Measurements from ENCODE around the gene SMARCAD1.
"Not testable (repeated sequence)": the region's sequence is repeated elsewhere in the genome, so short reads cannot be mapped to it uniquely, and the experiment has no call there.

Gene SMARCAD1

DNA sequence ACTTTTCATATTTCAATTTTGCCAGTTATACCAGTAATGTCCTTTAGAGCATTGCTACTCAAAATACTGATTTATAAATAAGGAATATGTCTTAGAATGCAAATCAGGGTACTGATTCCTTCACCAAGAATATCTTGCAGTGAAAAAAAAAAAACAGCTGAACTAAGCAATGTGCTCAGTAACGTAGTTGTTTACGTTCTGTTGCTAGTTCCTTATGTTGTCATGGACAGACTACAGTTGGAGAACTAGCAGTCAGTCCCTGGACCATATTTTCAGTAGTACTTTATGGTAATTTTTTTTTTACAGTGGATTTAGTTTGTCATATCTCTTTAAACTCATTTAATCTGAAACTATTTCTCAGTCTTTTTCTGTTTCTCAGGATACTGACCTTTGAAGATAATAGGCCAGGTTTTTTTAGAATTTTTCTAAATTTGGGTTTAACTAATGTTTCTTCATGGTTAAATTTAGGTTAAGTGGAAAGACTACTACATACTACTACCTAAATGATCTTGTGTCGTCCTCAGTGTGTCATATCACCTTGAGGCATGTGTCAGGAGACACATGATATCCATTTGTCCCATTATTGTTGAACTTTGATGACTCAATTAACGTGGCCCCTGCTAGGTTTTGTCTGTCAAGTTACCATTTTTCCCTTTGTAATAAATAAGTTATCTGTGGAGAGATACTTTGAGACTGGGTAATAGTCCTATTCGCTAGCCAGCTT lies 21.0 kb downstream of the SMARCAD1 start:
- DNase-seq = no peak

DNA sequence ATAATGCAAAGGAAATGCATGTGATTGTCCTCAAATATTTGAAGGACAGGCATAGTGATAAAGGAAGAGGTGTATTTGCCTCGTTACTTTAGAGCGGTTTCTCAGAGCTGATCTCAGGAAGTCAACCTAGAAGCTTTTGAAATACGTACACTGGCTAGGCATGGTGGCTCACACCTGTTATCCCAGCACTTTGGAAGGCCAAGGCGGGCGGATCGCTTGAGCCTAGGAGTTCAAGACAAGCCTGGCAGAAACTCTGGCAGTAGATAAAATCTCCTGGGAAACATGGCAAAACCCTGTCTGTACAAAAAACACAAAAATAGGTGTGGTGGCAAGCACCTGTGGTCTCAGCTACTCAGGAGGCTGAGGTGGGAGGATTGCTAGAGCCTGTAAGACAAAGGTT lies 24.9 kb downstream of the SMARCAD1 start:
- DNase-seq = no peak

DNA sequence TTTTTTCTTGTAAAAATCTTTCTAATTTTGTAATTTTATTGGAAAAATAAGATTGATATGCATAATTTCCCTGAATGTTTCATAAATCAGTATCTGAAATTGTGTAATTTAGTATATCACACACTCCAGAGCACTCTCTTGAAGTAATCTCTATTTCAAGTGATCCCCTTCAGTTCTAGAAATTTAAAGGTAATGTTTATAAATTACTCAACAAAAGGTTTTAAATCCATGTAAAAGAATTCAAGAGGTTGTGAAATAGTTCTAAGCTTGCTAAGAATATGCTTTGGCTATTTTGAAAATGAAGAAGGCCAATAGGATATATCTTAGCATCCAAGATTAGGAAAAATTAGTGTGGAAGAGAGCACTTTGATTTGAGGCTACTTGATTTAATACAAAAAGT lies 28.2 kb downstream of the SMARCAD1 start:
- no peak for DNase-seq

DNA sequence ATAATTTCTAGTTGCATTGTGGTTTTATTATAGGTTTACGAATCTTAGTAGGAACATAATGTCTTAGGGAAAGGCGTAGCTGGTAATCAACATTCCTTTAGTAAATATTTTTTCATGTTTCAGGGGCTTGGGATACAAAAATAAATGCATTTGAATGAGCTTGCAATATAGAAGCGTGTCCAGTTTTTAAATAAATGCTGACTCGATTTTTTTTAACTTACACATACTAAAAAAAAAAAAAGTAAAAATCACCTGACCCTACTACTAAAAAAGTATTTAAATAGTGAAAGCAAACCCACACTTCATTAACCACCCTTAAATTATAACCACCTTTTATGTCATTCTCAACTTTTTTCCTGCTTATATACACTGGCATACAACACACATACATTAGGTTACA lies 29.6 kb downstream of the SMARCAD1 start:
- no peak for DNase-seq

DNA sequence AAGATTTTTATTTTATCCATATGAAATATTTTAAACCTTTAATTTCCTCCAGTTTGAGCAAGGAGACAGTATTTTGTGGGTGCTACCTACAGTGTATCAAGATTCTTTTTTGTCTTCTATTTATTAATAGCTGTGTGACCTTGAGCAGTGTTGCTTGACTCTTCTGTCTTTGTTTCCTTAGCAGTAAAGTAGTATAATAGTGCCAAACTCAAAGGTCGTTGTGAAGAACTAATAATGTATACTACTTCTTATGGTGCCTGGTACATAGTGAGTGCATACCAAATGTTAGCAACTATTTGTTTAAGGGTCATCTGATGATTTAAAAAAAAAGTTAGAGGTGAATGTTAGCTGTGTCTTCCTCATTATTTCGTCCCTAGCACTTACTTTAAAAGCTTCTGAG lies 30.5 kb downstream of the SMARCAD1 start:
- DNase-seq = no peak

DNA sequence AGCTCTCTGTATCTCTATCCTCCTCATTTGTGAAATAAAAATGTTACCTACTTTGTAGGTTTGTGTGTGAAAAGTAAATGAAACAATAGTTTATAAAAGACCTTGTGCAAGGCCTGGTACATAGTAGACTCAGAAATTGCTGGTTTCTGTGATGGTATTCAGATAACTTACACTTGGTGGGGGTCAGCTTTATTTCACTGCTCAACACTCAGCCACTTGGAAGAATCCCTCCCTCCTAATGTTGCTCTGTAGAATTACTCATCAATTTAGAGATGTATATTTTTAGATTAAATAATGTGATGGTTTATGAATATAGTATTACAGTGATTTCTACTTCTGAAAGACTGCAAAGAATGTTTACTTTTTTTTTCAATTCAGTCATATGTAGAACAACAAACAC lies 32.7 kb downstream of the SMARCAD1 start:
- no peak for DNase-seq

DNA sequence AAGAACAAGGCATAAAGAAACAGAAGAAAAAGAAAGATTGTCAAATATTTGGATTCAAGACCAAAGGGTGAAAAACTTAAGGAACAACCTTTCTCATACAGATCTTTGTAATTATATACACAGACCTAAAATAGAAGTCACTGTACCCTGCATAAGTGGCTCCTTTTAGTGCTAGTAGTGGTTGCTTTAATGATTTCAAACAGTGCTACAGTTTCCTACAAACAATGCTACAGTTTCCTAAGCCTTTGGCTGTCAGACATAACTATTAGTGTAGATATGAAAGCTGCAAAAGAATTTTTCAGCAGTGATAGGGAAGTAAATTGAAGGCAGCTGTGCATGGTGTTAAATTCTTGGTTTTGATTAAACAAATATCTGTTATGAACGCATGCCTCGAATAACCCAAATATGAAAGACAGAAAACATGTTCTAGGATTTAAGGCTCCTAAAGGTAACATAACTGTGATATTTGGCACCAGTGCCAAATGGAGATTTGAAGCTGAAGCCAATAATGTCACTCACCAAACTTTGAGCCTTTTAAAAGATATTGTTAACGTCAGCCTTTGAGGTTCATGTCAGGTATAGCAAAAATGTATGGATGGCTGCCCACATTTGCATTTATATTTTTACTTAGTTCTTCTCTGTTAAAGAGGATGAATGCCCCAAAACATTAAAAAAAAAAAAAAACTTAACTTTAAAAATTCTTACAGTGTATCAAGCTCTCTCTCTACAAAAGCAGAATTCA lies 36.6 kb downstream of the SMARCAD1 start:
- no peak for DNase-seq

DNA sequence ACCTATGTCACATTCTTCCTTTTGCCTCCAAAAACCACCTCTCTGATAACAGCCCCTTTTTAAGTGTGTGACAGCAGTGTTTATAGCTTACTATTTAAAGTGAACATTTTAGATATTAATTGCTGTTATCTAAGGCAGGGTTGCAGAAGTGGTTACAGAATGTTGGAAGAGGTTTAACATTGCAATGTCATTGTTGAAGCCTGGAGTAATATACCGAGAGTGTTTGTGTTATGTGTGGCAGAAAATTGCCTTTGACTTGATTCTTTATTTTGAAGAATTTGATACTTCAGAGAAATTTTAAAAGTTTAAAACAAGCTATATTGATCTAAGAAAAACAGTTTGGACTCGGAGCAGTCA lies 37.1 kb downstream of the SMARCAD1 start:
- no peak for DNase-seq

DNA sequence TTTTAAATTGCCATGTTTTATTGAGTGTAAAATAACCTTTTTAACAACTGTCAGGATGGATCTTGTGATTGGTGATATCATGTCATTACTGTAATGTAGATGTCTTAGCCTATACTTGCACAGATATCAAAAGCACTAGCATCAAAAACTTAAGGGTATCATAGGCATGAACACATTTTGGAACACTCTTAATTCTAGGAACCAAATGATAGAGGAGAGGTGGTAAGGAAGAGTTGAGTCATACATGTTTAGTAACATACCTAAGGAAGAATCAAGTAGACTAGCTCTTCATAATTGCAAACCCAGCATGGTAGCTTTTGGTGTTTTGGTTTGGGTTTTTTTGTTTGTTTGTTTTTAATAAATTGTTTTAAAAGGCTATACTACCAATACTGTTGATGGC lies 43.4 kb downstream of the SMARCAD1 start:
- no peak for DNase-seq

DNA sequence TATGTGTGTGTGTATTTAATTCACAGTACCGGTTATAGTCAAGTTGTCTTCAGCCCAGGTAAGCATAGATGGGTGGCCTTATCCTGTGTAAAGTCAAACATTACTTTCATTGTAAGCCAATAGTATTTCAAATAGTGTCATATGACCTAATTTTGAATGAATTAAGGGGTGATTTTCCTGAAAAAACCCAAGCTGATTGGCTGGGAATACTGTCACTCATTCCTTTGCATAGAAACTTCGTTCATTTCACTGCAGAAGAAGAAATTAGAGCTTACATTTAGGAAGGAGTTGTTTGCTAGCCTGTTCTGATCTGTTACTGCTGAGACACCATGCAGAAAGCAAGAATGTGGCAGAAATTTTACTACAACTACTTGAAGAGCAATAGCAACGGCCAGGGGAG lies 45.4 kb downstream of the SMARCAD1 start:
- DNase-seq = no peak

DNA sequence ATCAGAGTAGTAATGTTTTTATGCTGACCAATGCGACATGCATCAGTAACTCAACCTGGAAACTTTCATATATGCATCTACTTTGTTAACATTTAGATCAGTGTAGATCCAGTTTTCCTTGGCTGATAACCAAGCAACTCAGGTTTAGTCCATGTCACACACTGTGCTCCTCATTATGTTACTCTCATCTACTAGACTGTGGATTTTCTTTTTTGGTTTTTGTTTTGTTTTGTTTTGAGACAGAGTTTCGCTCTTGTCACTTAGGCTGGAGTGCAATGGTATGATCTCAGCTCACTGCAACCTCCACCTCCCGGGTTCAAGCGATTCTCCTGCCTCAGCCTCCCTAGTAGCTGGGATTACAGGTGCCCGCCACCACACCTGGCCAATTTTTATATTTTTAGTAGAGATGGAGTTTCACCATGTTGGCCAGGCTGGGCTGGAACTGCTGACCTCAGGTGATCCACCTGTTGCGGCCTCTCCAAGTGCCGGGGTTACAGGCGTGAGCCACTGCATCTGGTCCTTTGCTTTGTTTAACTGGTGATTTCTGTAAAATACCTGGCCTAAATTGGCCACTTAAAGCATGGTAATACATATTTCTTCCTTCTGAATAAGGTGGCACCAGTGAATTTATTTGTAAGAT lies 48.6 kb downstream of the SMARCAD1 start:
- DNase-seq = no peak

DNA sequence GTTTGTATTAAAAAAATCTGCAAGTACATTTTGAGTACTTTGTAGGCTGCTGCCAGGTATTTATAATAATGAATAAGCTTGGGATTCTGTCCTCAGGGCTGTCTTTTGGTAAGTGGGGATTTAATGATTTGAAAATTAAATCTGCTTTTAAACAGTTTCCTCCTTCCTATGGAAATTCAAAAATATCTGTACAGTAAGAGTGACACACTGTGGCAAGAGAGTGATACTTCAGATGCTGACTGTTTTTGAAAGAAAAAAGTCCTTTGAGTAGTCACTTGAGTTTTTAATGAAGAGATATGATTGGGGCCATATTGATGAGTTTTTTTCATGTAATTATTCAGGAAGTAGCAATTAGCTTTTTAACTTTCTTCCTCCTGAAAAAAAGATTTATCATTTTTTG lies 49.2 kb downstream of the SMARCAD1 start:
- DNase-seq = no peak

DNA sequence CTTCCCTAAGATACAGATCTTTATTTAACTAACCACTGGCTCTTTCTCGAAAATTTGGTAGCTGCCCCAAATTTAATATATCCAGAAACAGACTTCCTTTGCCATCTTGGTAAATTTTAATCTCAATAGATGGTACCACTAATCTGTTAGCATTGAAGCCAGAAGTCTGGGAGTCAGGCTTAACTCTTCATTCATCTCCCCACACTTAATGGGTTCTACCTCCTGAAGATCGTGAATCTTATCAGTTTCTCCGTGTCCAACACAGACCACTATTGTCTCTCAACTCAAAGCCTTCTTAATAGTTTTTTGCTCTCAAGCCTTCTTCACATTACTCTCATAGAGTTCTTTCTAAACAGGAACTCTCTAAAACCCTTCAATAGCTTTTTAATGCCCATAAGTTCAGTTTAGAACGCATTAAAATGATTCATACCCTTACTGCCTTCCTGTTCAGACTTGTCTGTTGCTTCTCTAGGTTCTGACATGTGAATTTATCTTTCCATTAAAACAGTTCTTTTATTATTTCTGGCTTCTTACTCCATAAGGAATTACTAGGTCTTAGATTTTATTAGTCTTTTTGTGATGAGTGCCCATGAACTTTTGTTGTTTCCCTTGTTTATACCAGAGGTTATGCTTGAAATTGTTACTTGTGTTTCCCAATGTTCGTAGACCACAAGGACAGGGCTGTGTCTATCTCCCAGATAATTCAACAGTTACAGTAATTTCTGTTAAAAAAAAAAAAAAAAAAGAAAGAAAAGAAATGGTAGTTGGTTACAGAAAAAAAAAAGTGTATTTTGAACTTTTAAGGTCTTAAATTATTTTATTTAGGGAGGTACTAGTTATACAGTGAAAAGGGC lies 54.7 kb downstream of the SMARCAD1 start:
- DNase-seq = no peak

DNA sequence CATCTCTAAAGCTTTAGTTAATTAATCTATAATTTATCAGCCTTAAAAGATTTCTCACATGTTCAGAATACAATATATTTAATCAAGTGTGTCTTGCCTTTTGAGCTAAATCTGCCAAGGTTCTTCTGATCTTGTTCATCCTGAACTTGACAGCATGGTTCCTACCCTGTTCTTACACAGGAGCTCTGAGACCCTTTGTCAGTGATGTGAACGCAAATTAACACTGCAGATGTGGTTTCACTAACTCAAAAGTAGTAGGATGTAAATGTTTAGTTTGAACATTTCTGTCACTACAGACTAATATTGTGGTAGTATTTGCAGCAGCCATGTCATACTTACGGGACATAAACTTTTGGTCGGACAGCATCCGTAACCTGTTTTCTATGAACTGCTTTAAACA lies 59.4 kb downstream of the SMARCAD1 start:
- DNase-seq = no peak

DNA sequence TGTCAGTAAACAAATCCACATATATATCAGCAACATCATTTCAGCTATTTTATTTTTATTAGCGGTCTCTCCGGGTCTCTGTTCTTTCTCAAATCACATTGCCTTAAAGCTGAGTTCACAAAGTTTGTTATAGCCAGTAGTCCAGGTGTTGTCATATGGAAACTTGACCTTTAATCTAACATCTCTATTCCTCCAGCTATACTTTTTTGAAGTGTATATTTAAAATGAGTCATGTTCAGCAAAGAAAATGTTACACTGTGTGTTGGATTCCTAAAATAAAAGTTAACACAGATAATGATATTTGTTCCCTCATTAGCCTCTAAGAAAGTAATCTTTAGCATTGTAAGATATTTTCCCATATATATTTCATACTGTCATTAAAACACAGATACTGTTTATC lies 63.6 kb downstream of the SMARCAD1 start:
- no peak for DNase-seq

DNA sequence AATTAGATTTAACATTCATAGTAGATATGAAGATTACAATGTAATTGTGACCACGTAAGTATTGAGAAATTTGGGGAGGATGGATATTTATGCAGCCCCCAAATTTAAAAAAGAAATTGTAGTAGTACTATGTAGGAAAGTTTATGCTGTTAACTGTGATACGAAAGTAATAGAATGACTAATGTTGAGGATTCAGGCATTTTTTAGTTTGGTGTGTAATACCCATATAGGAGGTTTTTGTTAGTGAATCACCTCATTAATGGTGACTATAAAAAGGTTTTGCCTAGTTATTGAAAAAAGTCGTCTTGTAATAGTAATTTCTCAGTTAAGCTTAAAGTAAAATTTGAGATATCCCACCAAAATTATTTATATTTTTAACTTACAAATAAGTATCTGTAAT lies 67.2 kb downstream of the SMARCAD1 start:
- DNase-seq = no peak

DNA sequence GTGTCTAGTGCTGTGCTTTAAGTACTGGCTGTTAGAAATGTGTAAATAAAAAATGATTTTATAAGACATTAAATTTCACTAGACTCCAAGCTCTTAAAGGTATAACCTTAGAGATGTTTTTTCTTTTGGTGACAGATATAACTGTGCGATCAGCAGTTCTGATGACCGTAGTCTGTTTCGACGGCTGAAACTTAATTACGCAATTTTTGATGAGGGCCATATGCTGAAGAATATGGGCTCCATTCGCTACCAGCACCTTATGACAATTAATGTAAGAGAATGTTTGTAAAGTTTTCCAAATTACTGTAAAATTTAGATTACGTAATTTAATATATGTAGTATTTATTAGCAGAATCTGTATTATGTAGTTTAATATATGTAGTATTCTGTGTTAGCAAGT lies 68.5 kb downstream of the SMARCAD1 start:
- DNase-seq = no peak

DNA sequence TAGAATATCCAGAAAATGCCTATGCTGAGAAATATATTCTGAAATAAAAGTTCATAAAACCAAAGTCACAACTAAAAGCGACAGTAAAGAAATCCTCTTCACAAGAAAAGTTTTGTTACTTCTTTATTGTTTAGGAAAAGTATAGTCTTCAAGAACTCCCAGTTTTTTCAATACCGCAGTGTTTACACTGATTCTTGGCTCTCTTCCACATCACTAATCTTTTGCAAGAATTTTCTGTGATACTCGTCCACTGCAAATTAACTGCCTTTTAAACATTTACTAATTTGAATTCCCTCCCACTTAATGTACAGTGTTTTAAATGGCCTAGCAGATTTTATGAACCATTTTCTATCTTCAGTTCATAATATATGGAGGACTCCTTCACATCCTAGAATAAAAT lies 69.9 kb downstream of the SMARCAD1 start:
- DNase-seq = no peak

DNA sequence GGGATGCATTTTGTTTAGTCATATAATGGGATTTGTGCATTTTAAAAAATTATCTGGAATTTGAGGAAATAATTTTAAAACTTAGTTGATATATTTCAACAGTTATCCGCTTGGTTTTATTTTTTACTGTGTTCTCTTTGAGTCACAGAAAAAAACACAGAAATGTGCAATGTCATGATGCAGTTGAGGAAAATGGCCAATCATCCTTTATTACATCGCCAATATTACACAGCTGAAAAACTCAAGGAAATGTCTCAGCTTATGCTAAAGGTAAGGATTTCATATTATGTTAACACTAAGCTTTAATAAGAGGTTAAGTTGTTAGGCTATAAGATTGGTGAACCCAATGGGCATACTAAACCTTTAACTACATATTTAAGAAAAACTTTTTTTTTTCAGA lies 71.1 kb downstream of the SMARCAD1 start:
- no peak for DNase-seq

DNA sequence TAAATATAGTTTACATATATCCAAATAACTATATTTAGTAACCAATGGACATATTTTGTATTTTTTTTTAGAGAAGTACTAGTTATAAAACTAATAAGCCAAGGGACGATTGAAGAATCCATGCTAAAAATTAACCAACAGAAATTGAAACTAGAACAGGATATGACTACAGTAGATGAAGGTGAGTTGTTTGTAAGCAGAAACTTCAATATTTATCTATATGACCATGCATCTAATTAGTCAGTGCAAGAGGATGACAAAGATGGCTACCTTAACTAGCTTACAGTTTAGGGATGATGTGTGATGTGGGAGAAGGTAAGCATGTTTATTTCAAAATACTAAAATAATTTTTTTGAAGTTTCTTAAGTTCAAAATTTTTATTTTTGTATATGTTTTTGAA lies 77.2 kb downstream of the SMARCAD1 start:
- DNase-seq = no peak

DNA sequence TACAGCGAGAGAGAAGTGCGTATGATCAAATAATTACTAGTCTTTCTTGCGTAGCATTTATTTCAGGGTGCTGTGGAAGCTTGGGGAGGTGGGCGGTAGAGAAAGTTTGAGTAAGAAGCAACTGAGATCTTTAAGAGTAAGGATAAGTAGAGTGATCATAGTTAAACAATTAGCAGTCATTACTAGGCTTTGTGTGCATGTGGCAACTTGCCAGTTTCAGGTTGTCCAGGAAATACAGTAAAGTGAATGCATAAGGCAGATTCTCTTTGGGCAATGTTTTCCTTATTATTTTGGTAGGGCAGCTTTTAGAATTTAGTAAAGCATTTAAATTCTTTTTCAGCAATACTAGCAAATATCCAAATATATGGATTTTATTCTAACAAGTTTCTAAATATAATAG lies 78.0 kb downstream of the SMARCAD1 start:
- no peak for DNase-seq

DNA sequence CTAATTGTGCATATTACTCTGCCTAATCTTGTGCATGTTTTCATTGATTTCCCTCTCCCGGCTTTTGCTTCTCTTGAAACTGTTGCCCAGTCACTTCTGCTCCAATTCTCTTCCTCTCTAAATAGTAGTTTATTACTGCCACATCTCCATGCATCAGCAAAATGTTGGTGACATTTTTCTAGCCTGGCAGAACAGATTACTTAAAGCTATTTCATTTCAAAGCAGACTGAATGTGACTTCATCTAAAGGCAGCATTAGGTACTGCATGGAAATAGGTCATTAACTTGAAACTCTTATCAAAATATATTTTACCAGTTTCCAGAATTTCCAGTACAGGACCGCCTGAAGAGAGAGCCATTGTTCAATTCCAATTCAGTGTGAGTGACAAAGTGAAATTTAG lies 82.6 kb downstream of the SMARCAD1 start:
- no peak for DNase-seq

DNA sequence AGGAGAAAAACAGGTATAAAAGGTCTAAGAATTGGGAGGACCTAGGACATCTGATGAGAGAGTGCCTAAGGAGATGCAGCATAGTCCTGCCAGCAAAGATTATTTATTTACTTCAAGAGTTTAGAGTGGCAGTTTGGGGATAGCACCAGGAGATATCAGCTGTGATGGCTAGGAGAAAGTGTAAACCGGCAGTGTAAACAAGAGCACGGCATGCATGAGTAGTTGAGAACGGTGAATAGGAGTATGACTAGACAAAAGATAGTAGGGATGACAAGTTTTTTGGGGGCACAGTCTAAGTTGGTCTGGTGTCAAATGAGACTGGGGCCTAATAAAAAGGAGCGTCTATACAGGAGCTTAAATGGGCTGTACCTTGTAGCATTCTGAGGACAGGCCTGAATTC lies 86.3 kb downstream of the SMARCAD1 start:
- DNase-seq = not testable (repeated sequence)

All from activated CD4-positive, alpha-beta T cell treated with anti-CD3 and anti-CD28 coated beads for 4 hours (primary cell).